Esophagus muscularis mucosa (tissue), 3 donors: Measurements from ENCODE around the gene LAGE3.

Experiments used
- CTCF ChIP-seq, 3 experiments: fragments of 200-600 bp in 2 of 3; fragments of 450-650 bp in 1 of 3; sonication (generic) in 2 of 3; IDR thresholded peaks; one replicate each; pipeline ENCODE4 v1.5.1; 2017 to 2019; ENCODE audit warnings: antibody characterized with exemption in 3 of 3, mild to moderate bottlenecking in 2 of 3, moderate library complexity in 1 of 3
- POLR2A ChIP-seq: fragments of 450-650 bp; IDR thresholded peaks from one replicate; pipeline ENCODE4 v1.6.1; 2017; ENCODE audit warnings: antibody characterized with exemption, moderate library complexity, mild to moderate bottlenecking, low read depth

DNA sequence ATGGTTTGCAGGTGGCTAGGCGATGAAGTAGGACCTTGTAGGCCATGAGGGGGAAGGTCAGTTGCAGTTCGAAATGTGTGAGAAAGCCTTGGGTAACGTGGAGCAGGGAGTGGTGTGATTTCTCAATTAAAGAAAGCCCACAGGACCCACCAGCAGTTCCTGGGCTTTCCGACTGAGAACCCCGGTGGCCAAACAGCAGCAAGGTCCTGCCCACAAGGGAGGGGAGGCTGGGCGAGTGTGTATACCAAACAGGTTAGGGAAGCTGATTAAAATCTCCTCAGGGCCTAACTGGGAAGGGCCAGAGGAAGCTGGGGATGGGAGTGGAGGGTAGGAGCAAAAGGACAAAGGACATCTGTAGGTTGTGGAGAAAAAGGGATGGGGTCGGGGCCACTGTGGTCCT lies 48.2 kb downstream of the LAGE3 start:
- TF ChIP-seq CTCF (IDR thresholded peaks at IDR 0.05) (no peak), POLR2A (no peak)
